WI38 (cell line): Measurements from ENCODE around the gene SDF2.
"Not testable (repeated sequence)": the region's sequence is repeated elsewhere in the genome, so short reads cannot be mapped to it uniquely, and the experiment has no call there.

ENCODE experiments used
- H3K4me3 ChIP-seq: 2 replicates; pipeline ENCODE4 v1.5.1; 2011; ENCODE audit warnings: low read depth, mild to moderate bottlenecking, control low read depth, low read length
- CTCF ChIP-seq: IDR thresholded peaks from 2 replicates; pipeline ENCODE4 v1.5.1; 2012; ENCODE audit warnings: low read depth, mild to moderate bottlenecking, control low read depth, low read length

Gene SDF2

DNA sequence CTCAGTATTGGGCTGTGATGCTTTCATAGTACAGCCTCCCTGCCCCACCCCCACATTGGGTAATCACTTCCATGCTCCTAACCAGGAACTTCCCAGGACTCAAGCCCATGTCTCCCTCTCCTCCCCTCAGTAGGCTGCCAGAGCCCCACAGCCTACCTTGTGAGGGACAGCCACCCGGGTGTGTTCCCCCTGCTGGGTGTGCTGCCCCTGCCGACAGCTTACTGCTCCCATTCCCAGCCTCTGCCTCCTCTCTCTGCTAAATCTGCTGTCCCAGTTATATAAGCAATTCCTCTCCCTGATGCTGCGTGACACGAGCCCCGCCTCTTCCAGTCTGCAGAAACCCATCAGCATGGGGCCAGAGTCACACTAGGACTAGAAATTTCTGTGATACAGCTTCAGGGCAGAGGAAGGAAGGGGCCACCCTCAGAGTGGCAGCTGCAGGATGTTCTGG lies 47.8 kb downstream of the SDF2 start, which contains the start of gene RSKR:
Gene RSKR (minus strand): TSS at position 255 of the 451 bp plus-strand sequence. CDS start 24 bp downstream, at position 231.
- no peak for TF ChIP-seq CTCF
- H3K4me3 ChIP-seq: no peak within 1 kb of the TSS

DNA sequence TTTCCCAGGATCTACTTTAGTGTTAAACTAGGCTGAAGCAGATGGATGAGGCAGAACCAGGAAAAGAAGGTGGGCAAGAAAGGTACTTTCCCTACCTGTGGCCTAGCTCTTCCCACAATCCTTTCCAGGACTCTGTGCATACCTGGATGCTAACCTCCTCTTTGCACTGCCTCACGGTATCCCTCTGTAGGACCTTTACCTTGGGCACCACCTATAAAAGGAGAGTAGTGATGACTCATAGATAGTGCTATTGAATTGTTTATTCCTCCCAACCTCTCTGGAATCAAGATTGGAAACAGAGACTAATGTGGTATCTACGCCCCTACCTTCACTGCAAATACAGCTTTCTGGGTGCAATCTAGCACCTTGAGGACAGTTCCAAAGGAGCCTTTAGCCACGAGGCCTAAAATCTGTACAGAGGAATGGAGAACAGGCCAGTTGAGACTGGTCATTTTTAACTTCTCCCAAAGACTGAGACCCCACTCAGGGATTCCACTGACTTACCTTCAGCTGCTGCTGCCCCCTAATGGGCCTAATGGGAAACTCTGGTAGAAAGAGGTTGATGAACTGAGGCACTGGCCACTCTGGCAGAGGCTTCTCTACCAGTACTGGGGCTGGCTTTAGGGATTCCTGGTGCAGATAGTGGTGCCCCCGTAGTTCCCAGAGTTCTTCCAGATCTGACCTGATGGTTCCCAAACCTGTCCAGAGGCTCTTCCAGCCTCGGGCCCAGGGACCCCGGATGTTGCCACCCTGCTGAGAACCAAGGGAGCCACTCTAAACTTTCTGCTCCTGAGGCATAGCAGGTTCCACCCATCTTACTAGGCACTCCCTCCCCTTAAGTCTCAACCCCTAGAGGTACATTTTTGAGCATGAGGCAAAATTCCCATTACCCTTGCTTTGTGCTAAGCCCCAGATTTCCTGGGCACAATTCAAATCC lies 48.5 kb downstream of the SDF2 start:
- no peak overlapping the region for H3K4me3 ChIP-seq
- peak; percentile 72 for TF ChIP-seq CTCF

DNA sequence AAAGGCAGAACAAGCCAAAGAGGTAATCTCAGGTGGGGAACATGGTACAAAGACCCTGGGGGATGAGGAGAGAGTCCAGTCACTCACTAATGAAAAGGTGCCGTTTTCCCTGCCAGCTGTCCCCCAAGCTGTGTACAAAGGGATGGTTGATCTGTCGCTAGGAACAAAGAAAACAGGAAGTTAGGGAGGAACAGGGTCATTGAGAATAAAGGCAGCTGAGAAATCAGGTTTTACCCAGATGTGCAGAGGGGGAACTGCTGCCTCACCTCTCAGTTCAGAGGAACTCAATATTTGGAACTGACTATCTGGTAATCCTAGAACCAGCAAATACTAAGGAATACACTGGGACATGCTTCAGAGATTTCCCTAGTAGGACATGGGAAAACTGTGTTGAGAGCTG lies 49.2 kb downstream of the SDF2 start:
- H3K4me3 ChIP-seq: no peak overlapping the region
- TF ChIP-seq CTCF: no peak

DNA sequence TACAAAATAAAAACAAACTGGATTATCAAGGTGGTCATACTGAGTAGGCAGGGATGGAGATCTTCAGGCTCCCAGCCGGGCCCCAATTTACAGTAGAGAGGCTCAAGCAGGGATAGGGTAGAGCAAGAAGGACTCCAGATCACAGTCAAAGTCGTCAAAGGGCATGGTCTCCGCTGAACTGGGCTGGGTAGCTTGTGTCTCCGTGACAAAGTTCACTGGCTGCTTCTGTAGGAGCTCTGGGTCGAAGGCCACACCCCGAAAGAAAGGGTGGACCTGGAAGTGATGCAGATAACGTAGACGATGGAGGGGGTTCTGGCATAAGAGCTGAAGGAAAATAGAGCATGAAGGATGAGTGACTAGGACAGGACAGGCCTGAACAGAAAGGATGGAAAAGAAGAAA lies 51.3 kb downstream of the SDF2 start:
- H3K4me3 ChIP-seq: no peak overlapping the region
- TF ChIP-seq CTCF: no peak

DNA sequence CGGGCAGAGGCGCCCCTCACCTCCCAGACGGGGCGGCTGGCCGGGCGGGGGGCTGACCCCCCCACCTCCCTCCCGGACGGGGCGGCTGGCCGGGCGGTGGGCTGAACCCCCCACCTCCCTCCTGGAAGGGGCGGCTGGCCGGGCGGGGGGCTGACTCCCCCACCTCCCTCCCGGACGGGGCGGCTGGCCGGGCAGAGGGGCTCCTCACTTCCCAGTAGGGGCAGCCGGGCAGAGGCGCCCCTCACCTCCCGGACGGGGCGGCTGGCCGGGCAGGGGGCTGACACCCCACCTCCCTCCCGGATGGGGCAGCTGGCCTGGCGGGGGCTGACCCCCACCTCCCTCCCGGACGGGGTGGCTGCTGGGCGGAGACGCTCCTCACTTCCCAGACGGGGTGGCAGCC lies 57.7 kb downstream of the SDF2 start:
- not testable (repeated sequence) for H3K4me3 ChIP-seq

DNA sequence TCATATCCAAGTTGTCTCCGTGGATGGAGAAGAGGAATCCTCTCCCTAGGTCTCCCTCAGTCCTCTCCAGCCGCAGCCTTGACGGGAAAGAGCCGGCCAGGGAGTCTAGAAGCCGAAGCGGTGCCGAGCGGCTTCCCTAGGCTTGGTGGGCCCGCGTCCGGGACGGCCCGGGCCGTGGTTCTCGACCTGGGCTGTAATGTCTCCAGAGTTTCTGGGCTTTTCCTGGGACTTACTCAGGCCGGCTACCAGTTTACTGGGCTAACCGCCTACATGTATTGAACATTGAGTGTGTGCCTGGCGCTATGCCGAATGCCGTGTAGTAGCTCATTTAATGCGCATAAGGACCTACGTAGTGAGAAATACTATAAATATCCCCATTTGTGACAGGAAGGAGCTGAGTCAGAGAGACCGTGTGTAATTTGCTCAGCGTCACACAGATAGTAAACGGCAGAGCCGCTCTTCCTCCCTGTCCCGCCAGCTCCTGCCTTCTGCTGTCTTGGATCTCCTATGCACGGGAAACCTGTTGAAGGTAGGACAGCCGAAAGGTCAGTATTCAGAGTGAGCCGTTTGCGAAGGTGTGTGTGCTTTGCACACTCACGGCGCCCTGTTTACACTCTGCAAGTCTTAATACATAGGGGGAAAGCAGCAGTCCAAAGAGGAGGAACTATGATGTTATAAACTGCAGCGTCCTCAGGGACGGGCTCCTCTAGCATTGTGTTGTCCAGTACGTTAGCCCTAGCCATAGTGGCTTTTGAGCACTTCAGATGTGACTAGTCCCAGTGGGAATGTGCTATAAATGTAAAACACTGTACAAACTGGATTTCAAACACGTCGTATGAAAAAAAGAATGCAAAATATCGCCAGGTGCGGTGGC lies 62.2 kb downstream of the SDF2 start:
- no peak for TF ChIP-seq CTCF
- peak overlapping the region; percentile 83 for H3K4me3 ChIP-seq

GRCh38 chr17:28598799-28599310 lies 62.9 kb downstream of the SDF2 start, which contains the start of gene SPAG5:
TSS of gene SPAG5 (minus strand) at chr17:28599025. CDS start at chr17:28598946, 79 bp downstream.
- TF ChIP-seq CTCF: no peak
- H3K4me3 ChIP-seq: peak within 1 kb of the TSS; percentile 83
